ENCODE data around the gene C2.

The C2 gene

DNA sequence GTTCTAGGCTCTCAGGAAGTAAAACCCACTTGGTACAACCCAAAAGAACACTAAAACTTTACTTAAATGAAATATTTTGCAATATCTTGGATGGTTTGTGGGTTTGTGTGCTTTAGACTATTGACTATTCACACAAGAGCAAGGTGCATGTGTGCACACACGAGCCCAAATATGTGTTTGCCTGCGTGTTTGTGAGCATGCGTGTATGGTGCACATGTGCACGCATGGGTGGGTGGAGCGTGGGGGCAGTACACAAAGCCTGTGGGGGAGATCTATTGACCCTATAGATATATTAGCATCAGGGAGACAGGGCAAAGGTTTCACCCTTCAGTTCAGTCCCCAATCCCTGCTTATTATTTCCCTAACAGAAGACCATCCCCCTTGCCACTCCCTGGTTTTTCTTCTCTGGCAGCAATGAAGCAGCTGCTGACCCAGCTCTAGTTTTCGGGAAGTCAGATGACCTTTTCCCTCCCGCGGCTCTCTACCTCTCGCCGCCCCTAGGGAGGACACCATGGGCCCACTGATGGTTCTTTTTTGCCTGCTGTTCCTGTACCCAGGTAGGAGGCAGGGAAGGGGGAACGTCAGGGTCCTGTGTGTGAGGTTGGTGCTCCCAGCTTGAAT lies at the start of gene C2:
C2 (plus strand) TSS at position 476 of the 621 bp plus-strand sequence; CDS start at position 512, 36 bp downstream.
- peak within 1 kb of the TSS; percentile 90 for H3K4me3 Mint-ChIP-seq
- H3K36me3 Mint-ChIP-seq (ENCODE audit: low read depth) = peaks cover 21% of the 10 kb centered on the region
- no peaks in the 10 kb centered on the region for H3K9me3 Mint-ChIP-seq
- intact Hi-C loops (cut with micrococcal nuclease) = no loop called here
- peak within 1 kb of the TSS; percentile 93 for H3K27ac Mint-ChIP-seq
- no peaks in the 10 kb centered on the region for H3K27me3 Mint-ChIP-seq
- H3K4me1 Mint-ChIP-seq (ENCODE audit: low read depth) = peaks cover 54% of the 10 kb centered on the region

DNA sequence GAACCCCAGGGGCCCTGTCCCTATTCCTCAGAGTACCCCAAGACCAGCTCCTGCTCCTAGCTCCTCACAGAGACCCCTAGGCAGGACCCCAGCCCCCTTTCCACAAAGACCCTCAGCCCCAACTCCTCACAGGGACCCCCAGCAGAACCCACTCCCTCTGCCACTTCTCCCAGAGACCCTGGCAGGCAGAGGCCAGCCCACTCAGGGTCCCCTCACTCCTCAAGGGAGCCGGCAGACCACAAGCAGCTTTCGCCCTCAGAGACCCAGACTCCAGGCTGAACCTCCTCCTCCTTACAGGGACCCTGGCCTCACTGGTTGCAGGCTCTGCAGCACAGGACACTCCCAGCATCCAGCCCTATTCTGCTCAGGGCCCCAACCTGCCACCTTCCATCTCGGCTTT lies 49.3 kb upstream of the C2 start:
- peaks cover 5% of the 10 kb centered on the region for H3K27me3 Mint-ChIP-seq
- H3K4me1 Mint-ChIP-seq (ENCODE audit: low read depth) = peaks cover 9% of the 10 kb centered on the region
- peak overlapping the region; percentile 40 for H3K27ac Mint-ChIP-seq
- H3K9me3 Mint-ChIP-seq = no peaks in the 10 kb centered on the region
- no peak overlapping the region for H3K4me3 Mint-ChIP-seq
- intact Hi-C loops (cut with micrococcal nuclease) = no loop called here
- H3K36me3 Mint-ChIP-seq (ENCODE audit: low read depth) = peaks cover 41% of the 10 kb centered on the region

DNA sequence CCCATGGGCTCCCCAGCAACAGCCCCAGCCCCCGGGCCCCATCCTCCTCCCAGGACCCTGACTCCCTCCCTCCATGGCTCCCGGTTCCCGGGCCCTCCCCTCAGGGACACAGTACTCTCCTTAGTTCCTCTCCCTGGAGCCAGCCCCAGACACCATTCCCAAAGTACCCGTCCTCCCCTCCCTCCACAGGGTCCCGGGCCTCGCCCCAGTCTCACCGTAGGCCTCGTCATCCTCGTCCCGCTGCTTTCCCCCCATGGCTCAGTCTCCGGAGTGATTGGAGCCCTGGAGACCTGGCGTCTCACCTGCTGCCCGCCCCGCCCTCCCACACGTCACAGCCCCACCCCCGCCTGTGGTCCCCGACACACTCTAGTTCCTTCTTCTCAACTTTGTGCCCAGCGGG lies 48.8 kb upstream of the C2 start, which contains the start of gene SLC44A4:
SLC44A4 (minus strand) TSS at position 272 of the 400 bp plus-strand sequence; CDS start at position 255, 17 bp downstream.
- peaks cover 5% of the 10 kb centered on the region for H3K27me3 Mint-ChIP-seq
- no peak within 1 kb of the TSS for H3K4me3 Mint-ChIP-seq
- H3K4me1 Mint-ChIP-seq (ENCODE audit: low read depth) = peaks cover 9% of the 10 kb centered on the region
- H3K9me3 Mint-ChIP-seq = no peaks in the 10 kb centered on the region
- H3K27ac Mint-ChIP-seq = peak within 1 kb of the TSS; percentile 43
- peaks cover 46% of the 10 kb centered on the region for H3K36me3 Mint-ChIP-seq (ENCODE audit: low read depth)
- intact Hi-C loops (cut with micrococcal nuclease) = no loop called here

DNA sequence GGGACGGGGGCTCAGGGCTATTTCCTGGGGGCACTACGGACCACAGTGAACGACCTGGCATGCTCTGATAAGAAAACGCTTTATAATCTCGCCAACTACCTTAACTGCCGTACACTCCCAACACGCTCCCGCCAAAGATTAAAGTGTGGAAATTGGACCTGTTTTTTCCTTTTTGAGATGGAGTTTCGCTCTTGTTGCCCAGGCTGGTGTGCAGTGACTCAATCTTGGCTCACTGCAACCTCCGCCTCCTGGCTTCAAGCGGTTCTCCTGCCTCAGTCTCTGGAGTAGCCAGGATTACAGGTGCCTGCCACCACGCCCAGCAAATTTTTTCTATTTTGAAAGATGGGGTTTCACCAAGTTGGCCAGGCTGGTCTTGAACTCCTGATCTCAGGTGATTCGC lies 48.4 kb upstream of the C2 start:
- no peaks in the 10 kb centered on the region for H3K9me3 Mint-ChIP-seq
- H3K27me3 Mint-ChIP-seq = peaks cover 5% of the 10 kb centered on the region
- H3K4me1 Mint-ChIP-seq (ENCODE audit: low read depth) = peaks cover 8% of the 10 kb centered on the region
- intact Hi-C loops (cut with micrococcal nuclease) = no loop called here
- H3K27ac Mint-ChIP-seq = peak overlapping the region; percentile 43
- H3K4me3 Mint-ChIP-seq = no peak overlapping the region
- H3K36me3 Mint-ChIP-seq (ENCODE audit: low read depth) = peaks cover 50% of the 10 kb centered on the region

DNA sequence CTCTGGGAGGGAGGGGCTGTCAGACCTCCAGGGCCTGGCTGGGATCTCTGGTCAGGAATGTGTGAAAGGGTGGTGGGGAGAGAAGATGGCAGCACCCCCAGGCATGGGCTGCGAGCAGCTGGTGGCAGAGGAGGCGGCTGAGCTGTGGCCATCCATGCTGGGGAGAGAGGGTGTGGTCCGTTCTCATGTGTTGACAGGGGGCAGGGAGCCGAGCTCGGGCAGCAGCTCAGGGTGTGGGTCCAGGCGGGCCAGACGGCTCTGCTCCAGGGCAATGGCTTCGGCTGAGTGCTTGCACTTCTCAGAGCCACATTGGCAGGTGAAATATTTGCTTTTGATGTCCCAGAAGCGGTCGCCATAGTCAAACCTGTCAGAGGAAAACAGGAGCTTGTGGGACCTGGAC lies 47.6 kb upstream of the C2 start:
- Mint-ChIP-seq H3K27ac (peak overlapping the region; percentile 43), H3K36me3 (ENCODE audit: low read depth) (peaks cover 58% of the 10 kb centered on the region), H3K9me3 (no peaks in the 10 kb centered on the region), H3K4me1 (ENCODE audit: low read depth) (peaks cover under 1% of the 10 kb centered on the region), H3K27me3 (peaks cover under 1% of the 10 kb centered on the region), H3K4me3 (no peak overlapping the region)
- intact Hi-C loops (cut with micrococcal nuclease) = no loop called here

DNA sequence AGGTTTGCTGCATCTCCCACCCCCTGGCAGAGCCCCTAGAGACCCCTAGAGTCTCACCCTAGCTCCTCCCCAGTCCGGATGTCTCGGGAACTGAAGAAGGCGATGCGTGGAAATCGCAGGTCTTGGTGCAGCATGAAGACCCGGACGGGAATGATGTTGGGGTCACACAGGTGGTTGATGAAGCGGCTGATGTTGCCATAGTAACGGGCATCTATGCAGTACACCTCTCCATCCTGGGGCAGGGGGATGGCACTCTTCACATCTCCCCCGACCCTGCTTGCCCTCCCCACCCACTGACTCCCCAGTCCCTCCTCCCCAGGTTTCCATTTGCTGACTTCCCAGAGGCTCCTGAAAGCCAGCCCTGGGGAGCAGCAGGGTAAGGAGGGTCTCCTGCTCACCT lies 46.9 kb upstream of the C2 start:
- no peaks in the 10 kb centered on the region for H3K4me1 Mint-ChIP-seq (ENCODE audit: low read depth)

DNA sequence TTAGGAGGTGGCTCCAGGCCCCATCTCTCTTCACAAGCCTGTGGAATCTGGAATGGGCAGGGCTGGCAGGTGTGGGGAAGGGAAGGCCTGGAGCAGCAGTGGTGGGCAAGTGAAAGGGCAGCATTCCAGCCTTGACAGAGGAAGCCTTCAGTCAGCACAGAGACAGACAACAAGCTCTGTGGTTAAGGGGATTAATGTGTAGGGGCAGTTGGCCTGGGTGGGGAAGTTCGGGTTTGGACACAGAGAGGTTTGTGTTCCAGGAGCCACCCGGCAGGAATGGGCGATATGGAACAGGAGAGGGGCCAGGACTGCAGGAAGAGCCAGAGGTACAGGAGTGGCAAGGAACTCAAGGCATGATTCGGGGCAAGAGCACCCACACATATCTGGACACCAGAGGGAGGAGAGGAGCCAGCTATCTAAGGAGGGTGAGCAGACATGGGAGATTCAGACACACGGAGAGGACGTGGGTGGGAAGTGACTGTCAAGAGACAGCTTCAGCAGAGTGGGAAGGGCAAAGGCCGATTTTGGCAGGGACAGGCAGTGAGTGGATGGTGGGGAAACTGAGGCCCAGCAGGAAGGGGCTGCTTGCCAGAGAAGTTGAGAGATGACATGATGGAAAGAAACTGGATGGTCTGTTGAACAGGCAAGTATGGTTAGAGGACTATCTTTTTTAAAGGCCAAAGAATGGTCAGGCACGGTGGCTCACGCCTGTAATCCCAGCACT lies 46.2 kb upstream of the C2 start:
- Mint-ChIP-seq H3K4me3 (no peak overlapping the region), H3K36me3 (ENCODE audit: low read depth) (peaks cover 72% of the 10 kb centered on the region), H3K27me3 (no peaks in the 10 kb centered on the region), H3K27ac (no peak overlapping the region), H3K9me3 (no peaks in the 10 kb centered on the region), H3K4me1 (ENCODE audit: low read depth) (no peaks in the 10 kb centered on the region)
- intact Hi-C loops (cut with micrococcal nuclease) = no loop called here

More for the DNA sequence above, 46.9 kb upstream of the C2 start:
- Mint-ChIP-seq H3K9me3 (no peaks in the 10 kb centered on the region), H3K4me3 (no peak overlapping the region), H3K36me3 (ENCODE audit: low read depth) (peaks cover 65% of the 10 kb centered on the region), H3K27me3 (no peaks in the 10 kb centered on the region), H3K27ac (no peak overlapping the region)
- intact Hi-C loops (cut with micrococcal nuclease) = no loop called here

DNA sequence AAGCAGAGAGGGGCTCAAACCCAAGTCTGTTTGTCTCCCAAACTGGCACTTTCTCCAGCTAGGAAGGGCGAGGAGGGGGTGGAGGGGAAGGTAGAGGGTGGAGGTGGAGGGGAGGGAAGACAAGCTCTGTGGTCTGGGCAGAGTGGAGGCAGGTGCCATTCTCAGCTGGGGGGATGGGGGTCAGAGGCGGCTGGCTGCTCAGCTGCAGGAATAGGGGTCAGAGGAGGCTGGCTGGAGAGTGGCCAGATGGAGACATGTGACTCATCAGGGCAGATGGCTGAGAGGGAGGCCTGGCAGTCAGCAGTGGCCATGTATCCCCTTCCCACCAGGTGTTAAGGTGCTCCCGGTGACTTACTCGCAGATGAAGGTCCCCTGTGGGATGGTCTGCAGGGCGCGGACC lies 45.2 kb upstream of the C2 start:
- intact Hi-C loops (cut with micrococcal nuclease) = no loop called here
- H3K27me3 Mint-ChIP-seq = no peaks in the 10 kb centered on the region
- H3K4me1 Mint-ChIP-seq (ENCODE audit: low read depth) = no peaks in the 10 kb centered on the region
- peaks cover 82% of the 10 kb centered on the region for H3K36me3 Mint-ChIP-seq (ENCODE audit: low read depth)
- H3K27ac Mint-ChIP-seq = no peak overlapping the region
- no peak overlapping the region for H3K4me3 Mint-ChIP-seq
- no peaks in the 10 kb centered on the region for H3K9me3 Mint-ChIP-seq

DNA sequence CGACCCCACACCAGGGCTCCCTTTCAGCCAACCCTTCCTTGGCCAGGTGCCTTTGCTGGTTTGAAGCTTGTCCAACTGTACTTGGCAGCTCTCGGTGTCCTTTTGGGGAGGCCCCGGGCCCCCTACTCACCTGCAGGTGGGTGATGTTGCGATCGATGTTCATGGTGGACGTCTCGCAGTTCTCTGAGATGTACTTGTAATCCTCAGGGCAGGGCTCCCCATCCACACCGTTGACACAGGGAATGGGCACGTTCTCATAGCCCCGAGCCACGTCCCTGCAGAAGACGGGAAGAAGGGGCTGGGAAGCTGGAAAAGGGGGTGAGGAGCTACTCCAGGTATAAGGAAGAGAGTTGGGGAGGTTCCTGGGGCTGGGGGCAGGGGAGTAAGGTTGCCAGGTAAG lies 43.8 kb upstream of the C2 start:
- no peaks in the 10 kb centered on the region for H3K4me1 Mint-ChIP-seq (ENCODE audit: low read depth)
- H3K4me3 Mint-ChIP-seq = no peak overlapping the region
- no peaks in the 10 kb centered on the region for H3K27me3 Mint-ChIP-seq
- intact Hi-C loops (cut with micrococcal nuclease) = no loop called here
- H3K27ac Mint-ChIP-seq = no peak overlapping the region
- H3K36me3 Mint-ChIP-seq (ENCODE audit: low read depth) = peaks cover 96% of the 10 kb centered on the region
- no peaks in the 10 kb centered on the region for H3K9me3 Mint-ChIP-seq

DNA sequence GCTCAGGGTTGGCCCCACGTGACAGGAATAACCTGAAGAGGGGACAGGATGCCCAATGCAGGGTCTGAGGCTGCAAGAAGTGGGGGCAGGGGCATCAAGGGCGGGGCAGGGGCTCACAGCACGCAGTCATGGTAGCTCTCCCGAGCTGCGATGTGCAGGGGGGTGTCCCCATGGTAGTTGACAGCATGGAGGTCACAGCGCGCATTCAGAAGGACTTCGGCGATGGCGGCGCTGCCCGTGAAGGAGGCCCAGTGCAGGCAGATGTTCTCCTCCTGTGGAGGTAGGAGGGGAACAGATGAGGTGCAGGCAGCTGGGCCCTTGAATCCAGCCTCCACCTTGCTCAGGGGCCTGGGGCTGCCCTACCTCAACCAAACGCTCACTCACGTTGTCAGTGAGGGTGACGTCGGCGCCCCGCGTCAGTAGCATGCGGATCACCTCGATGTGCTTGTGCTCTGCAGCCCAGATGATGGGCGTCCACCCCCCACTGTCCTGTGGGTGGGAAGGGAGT lies 42.9 kb upstream of the C2 start:
- Mint-ChIP-seq H3K4me3 (no peak overlapping the region), H3K27me3 (no peaks in the 10 kb centered on the region), H3K27ac (no peak overlapping the region), H3K9me3 (no peaks in the 10 kb centered on the region), H3K4me1 (ENCODE audit: low read depth) (peaks cover 5% of the 10 kb centered on the region), H3K36me3 (ENCODE audit: low read depth) (peaks cover 100% of the 10 kb centered on the region)
- intact Hi-C loops (cut with micrococcal nuclease) = no loop called here

DNA sequence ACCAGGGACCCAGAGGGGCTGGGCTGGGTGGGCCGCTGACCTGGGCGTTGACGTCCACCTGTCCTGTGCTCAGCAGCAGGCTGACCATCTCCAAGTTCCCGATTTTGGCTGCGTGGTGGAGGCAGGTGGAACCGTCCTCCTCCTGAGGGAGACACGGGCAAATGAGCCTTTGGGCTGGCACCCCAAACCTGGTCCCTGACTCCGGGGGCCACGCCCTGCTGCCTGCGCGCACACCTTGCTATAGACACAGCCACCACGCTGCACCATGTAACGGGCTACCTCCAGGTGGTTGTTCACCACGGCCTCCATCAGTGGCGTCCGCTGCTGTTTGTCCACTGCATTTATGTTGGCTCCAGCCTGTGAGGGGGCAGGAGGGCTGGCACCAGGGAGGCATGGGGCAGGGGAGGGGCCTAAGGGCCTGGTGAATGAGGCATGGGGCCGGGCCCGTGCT lies 41.0 kb upstream of the C2 start:
- peaks cover 97% of the 10 kb centered on the region for H3K36me3 Mint-ChIP-seq (ENCODE audit: low read depth)
- H3K27me3 Mint-ChIP-seq = no peaks in the 10 kb centered on the region
- H3K27ac Mint-ChIP-seq = no peak overlapping the region
- no peaks in the 10 kb centered on the region for H3K9me3 Mint-ChIP-seq
- H3K4me3 Mint-ChIP-seq = no peak overlapping the region
- H3K4me1 Mint-ChIP-seq (ENCODE audit: low read depth) = peaks cover 6% of the 10 kb centered on the region
- intact Hi-C loops (cut with micrococcal nuclease) = no loop called here

DNA sequence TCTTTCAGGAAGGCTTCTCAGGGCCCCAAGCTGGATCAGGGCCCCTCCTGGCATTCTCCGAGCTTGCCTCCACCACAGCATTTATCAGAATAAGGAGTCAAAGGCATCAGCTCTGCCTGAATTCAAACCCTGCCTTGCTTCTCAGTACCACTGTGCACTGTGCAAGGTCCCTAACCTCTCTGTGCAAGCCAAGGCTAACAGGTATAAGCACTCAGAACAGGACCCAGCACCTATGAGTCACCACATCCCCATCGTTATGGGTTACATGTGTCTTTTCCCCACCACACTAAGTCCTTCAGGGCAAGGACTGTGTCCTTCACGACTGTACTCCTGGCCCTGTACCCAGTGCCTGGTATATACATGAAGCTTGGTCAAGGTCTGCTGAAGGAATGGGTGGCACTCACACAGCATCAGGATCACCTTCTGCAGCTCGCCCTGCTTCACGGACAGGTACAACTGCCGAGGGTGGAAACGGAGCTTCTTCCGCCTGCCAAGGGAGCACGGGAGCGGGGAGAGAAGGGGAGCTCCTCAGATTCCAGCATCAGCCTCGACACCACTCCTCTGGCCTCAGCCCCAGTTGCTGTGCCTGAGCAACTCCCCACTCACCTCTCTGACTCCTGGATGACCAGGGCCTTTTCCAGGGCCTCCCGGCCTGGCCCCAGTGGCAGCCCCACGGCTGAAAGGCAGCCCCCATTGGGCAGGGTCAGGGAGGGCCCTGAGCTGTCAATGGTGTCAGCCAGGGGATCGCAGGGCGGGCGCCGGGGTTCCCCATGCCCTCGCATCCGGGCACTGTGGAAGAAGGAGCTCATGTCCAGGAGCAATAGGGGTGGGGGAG lies 40.1 kb upstream of the C2 start:
- no peaks in the 10 kb centered on the region for H3K9me3 Mint-ChIP-seq
- no peak overlapping the region for H3K4me3 Mint-ChIP-seq
- H3K27ac Mint-ChIP-seq = no peak overlapping the region
- no peaks in the 10 kb centered on the region for H3K27me3 Mint-ChIP-seq
- intact Hi-C loops (cut with micrococcal nuclease) = no loop called here
- H3K36me3 Mint-ChIP-seq (ENCODE audit: low read depth) = peaks cover 97% of the 10 kb centered on the region
- H3K4me1 Mint-ChIP-seq (ENCODE audit: low read depth) = peaks cover 11% of the 10 kb centered on the region

DNA sequence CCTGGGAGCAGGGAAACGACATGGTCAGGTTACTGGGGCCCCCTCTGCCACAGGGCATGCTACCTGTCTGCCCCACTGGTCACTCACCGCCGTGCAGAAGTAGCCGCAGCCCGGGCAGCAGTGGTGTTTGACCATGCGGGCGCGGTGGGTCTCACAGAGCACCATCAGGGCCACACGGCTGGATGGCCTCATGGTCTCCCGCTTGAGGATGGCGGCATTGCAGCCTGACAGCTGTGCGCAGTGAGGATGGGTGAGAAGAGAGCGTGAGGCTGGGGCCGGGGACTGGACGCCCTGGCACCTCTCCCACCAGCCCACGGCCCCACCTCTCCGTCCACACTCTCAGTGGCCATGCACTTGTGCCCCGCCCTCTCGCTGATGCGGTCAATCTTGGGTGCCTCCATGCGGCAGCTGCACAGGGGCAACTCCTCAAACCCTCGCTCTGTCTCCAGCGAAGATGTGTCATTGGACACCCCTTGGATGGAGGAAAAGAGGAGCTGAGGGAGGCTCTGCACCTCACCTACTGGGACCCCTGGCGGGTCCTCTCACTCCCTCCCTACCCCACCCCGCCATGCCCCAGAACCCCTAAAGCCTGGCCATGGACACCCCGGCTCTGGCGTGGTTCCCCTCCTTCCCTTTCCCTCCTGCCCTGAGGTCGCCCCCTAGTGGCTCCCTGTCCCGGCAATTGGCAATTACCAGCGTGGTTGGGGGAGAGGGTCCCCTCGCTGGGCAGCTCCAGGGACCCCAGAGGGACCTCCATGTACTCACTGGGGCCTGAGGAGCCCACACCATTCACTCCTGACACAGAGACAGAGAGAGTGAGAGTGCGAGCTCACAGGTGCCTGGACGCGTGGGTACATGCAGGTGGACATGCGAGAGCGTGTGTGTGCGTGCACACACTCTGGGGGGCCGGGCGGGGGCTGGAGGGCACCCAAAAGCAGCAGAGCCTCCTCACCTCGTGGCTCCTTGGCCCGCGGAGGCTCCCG lies 39.0 kb upstream of the C2 start:
- Mint-ChIP-seq H3K4me3 (no peak overlapping the region), H3K36me3 (ENCODE audit: low read depth) (peaks cover 97% of the 10 kb centered on the region), H3K27me3 (no peaks in the 10 kb centered on the region), H3K27ac (no peak overlapping the region), H3K4me1 (ENCODE audit: low read depth) (peaks cover 14% of the 10 kb centered on the region), H3K9me3 (no peaks in the 10 kb centered on the region)
- intact Hi-C loops (cut with micrococcal nuclease) = no loop called here
